ENCODE measurements around the gene DPP6.

GRCh38 chr7:154774303-154774969 is 722.2 kb downstream of the DPP6 start:
- TF ChIP-seq POLR2A (IDR thresholded peaks at IDR 0.05; ENCODE audit: low read length) (no peak), GATA1 (IDR thresholded peaks at IDR 0.05; ENCODE audit: low read depth, low read length) (no peak)
